Smooth muscle cell (in vitro differentiated cells): Measurements from ENCODE around the gene ANP32B. TPM values are rescaled to one million over a fixed set of nuclear protein-coding genes. Genes with fewer than 3 reads are reported as not detected.
"Not testable (repeated sequence)": the region's sequence is repeated elsewhere in the genome, so short reads cannot be mapped to it uniquely, and the experiment has no call there.

ENCODE experiments used
- DNase-seq: peaks from one replicate; lab custom pipeline; 2025; ENCODE audit not compliant: unreplicated experiment; lab: John Stamatoyannopoulos, UW
- H2AFZ ChIP-seq: fragments of 200-600 bp; sonication (generic); 2 replicates; pipeline ENCODE4 v1.6.0; 2016; ENCODE audit warnings: antibody characterized with exemption, low read depth, mild to moderate bottlenecking
- H3F3A ChIP-seq: fragments of 200-600 bp; sonication (generic); 2 replicates; pipeline ENCODE4 v1.6.0; 2017; ENCODE audit warnings: antibody characterized with exemption, low read depth
- H3K27ac ChIP-seq: fragments of 200-600 bp; sonication (generic); 2 replicates; pipeline ENCODE4 v1.5.1; 2016; ENCODE audit warnings: low read depth, mild to moderate bottlenecking
- H3K27me3 ChIP-seq: fragments of 200-600 bp; sonication (generic); 2 replicates; pipeline ENCODE4 v1.6.1; 2016; ENCODE audit warnings: low read depth, mild to moderate bottlenecking
- H3K36me3 ChIP-seq: fragments of 200-600 bp; sonication (generic); 2 replicates; pipeline ENCODE4 v1.5.1; 2016; ENCODE audit warnings: low read depth
- H3K4me1 ChIP-seq: fragments of 200-600 bp; sonication (generic); 2 replicates; pipeline ENCODE4 v1.5.1; 2016; ENCODE audit warnings: low read depth
- H3K4me2 ChIP-seq: fragments of 200-600 bp; sonication (generic); 2 replicates; pipeline ENCODE4 v1.6.0; 2016; ENCODE audit warnings: mild to moderate bottlenecking
- H3K4me3 ChIP-seq: fragments of 200-600 bp; sonication (generic); 2 replicates; pipeline ENCODE4 v1.5.1; 2016; ENCODE audit warnings: mild to moderate bottlenecking
- H3K79me2 ChIP-seq: fragments of 200-600 bp; sonication (generic); 2 replicates; pipeline ENCODE4 v1.6.0; 2016; ENCODE audit warnings: low read depth, mild to moderate bottlenecking
- H3K9ac ChIP-seq: fragments of 200-600 bp; sonication (generic); 2 replicates; pipeline ENCODE4 v1.6.0; 2016; ENCODE audit warnings: low read depth
- H3K9me3 ChIP-seq: fragments of 200-600 bp; sonication (generic); replicated peaks from 2 replicates; pipeline ENCODE4 v1.5.1; 2016; ENCODE audit warnings: low read depth
- H4K20me1 ChIP-seq: fragments of 200-600 bp; sonication (generic); 2 replicates; pipeline ENCODE4 v1.6.0; 2016; ENCODE audit warnings: low read depth
- WGBS: methylation state at CpG from one replicate; pipeline ENCODE4 v1.1.7; 2016; ENCODE audit warnings: low lambda C conversion rate; 5-methylcytosine and 5-hydroxymethylcytosine counted together
- polyA plus RNA-seq: library from polyadenylated mRNA; unstranded; fragments of >200 nt; fragmentation: Nextera tagmentation; extraction: Ambion mirVana; gene quantifications from 2 replicates; pipeline ENCODE4 v1.2.1, GENCODE V29; 2016
- total RNA-seq: library from RNA; depleted of rRNA; stranded (reverse); fragments of >200 nt; gene quantifications from 2 replicates; pipeline ENCODE4 v1.2.3, GENCODE V29; 2014
- TF ChIP-seq, protein P1 (sequence below): fragments of 200-600 bp; sonication (generic); IDR thresholded peaks from 2 replicates; pipeline ENCODE4 v1.5.1; 2017; ENCODE audit warnings: borderline replicate concordance, mild to moderate bottlenecking, antibody characterized with exemption; ENCODE audit not compliant: insufficient read depth, poor library complexity, severe bottlenecking

Gene ANP32B
- total and polyA plus RNA-seq, 2 experiments from 2014 or later, result 21.3 to 52.4 TPM

GRCh38 chr9:97941323-97941722, 41.8 kb upstream of the ANP32B start:
- H3K27me3 ChIP-seq, result peaks cover 88% of the 10 kb centered on the region
- DNase-seq, result no peak
- 90% methylated on average over 1 of the region's 1 CpG for WGBS

GRCh38 chr9:97943308-97943855, 39.8 kb upstream of the ANP32B start:
- H2AFZ ChIP-seq, result no peak overlapping the region
- no peaks in the 10 kb centered on the region for H3K36me3 ChIP-seq
- H4K20me1 ChIP-seq, result no peaks in the 10 kb centered on the region
- H3K79me2 ChIP-seq, result no peaks in the 10 kb centered on the region
- H3F3A ChIP-seq, result no peaks in the 10 kb centered on the region
- no peaks in the 10 kb centered on the region for H3K9me3 ChIP-seq
- no peak overlapping the region for H3K4me2 ChIP-seq
- TF ChIP-seq, protein P1, sequence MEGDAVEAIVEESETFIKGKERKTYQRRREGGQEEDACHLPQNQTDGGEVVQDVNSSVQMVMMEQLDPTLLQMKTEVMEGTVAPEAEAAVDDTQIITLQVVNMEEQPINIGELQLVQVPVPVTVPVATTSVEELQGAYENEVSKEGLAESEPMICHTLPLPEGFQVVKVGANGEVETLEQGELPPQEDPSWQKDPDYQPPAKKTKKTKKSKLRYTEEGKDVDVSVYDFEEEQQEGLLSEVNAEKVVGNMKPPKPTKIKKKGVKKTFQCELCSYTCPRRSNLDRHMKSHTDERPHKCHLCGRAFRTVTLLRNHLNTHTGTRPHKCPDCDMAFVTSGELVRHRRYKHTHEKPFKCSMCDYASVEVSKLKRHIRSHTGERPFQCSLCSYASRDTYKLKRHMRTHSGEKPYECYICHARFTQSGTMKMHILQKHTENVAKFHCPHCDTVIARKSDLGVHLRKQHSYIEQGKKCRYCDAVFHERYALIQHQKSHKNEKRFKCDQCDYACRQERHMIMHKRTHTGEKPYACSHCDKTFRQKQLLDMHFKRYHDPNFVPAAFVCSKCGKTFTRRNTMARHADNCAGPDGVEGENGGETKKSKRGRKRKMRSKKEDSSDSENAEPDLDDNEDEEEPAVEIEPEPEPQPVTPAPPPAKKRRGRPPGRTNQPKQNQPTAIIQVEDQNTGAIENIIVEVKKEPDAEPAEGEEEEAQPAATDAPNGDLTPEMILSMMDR, result no peak
- DNase-seq, result no peak
- H3K9ac ChIP-seq, result no peak overlapping the region
- H3K27ac ChIP-seq, result no peak overlapping the region
- no peaks in the 10 kb centered on the region for H3K4me1 ChIP-seq
- H3K27me3 ChIP-seq, result peaks cover 81% of the 10 kb centered on the region
- H3K4me3 ChIP-seq, result no peak overlapping the region

More at GRCh38 chr9:97941323-97941722, 41.8 kb upstream of the ANP32B start:
- no peaks in the 10 kb centered on the region for H4K20me1 ChIP-seq
- no peak overlapping the region for H2AFZ ChIP-seq
- no peaks in the 10 kb centered on the region for H3K9me3 ChIP-seq
- H3K27ac ChIP-seq, result no peak overlapping the region
- H3K4me2 ChIP-seq, result no peak overlapping the region
- no peak overlapping the region for H3K4me3 ChIP-seq
- H3K9ac ChIP-seq, result no peak overlapping the region
- H3F3A ChIP-seq, result no peaks in the 10 kb centered on the region
- H3K36me3 ChIP-seq, result no peaks in the 10 kb centered on the region
- TF ChIP-seq, protein P1, result no peak
- no peaks in the 10 kb centered on the region for H3K4me1 ChIP-seq
- no peaks in the 10 kb centered on the region for H3K79me2 ChIP-seq

DNA sequence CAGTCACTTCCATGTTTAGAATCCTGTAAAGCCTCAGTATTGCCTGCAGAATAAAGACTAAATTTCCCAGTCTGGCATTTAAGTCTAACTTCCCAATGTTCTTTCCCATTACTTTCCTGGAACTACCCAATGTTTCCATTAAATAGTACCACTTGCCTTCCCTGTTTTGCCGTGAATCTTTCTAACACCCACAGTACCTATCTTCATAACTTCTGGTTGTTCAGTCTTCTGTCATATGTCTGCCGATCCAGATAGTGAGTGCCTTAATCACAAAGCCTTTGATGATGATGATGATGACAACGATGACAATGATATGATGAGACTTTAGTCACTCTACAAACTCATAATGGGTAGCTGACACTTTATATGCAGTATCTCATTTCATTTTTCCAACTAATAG, 38.5 kb upstream of the ANP32B start:
- TF ChIP-seq, protein P1, result no peak
- Histone ChIP-seq H3F3A (no peaks in the 10 kb centered on the region), H2AFZ (no peak overlapping the region), H3K4me2 (no peak overlapping the region), H3K4me3 (no peak overlapping the region), H3K9ac (no peak overlapping the region), H3K36me3 (no peaks in the 10 kb centered on the region), H3K27ac (no peak overlapping the region), H3K4me1 (no peaks in the 10 kb centered on the region), H3K9me3 (no peaks in the 10 kb centered on the region), H3K27me3 (peaks cover 71% of the 10 kb centered on the region), H3K79me2 (no peaks in the 10 kb centered on the region), H4K20me1 (no peaks in the 10 kb centered on the region)
- WGBS, result 75% methylated on average over 3 of the region's 3 CpGs
- DNase-seq, result no peak

- not testable (repeated sequence) for H3K4me2 ChIP-seq, DNase-seq, H3K4me1 ChIP-seq, H2AFZ ChIP-seq, H3K9me3 ChIP-seq, H3K79me2 ChIP-seq, H4K20me1 ChIP-seq, H3F3A ChIP-seq, H3K36me3 ChIP-seq, H3K27ac ChIP-seq, H3K9ac ChIP-seq, H3K4me3 ChIP-seq
- 82% methylated on average over 2 of the region's 2 CpGs for WGBS
- peaks cover 70% of the 10 kb centered on the region for H3K27me3 ChIP-seq
These were observed 37.7 kb upstream of the ANP32B start for GRCh38 chr9:97945470-97945869.

DNA sequence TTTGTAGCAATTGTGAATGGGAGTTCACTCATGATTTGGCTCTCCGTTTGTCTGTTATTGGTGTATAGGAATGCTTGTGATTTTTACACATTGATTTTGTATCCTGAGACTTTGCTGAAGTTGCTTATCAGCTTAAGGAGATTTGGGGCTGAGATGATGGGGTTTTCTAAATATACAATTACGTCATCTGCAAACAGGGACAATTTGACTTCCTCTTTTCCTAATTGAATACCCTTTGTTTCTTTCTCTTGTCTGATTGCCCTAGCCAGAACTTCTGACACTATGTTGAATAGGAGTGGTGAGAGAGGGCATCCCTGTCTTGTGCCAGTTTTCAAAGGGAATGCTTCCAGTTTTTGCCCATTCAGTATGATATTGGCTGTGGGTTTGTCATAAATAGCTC, 36.0 kb upstream of the ANP32B start:
- not testable (repeated sequence) for H3K4me1 ChIP-seq, H4K20me1 ChIP-seq, H3F3A ChIP-seq, DNase-seq, H3K79me2 ChIP-seq, H2AFZ ChIP-seq, H3K9me3 ChIP-seq, H3K9ac ChIP-seq, H3K36me3 ChIP-seq, H3K27ac ChIP-seq, H3K4me3 ChIP-seq, H3K4me2 ChIP-seq
- peaks cover 63% of the 10 kb centered on the region for H3K27me3 ChIP-seq
- 53% methylated on average over 2 of the region's 2 CpGs for WGBS

GRCh38 chr9:97950873-97951272, 32.3 kb upstream of the ANP32B start:
- not testable (repeated sequence) for H3K4me3 ChIP-seq, H3K9ac ChIP-seq, DNase-seq, H3K9me3 ChIP-seq, H3K36me3 ChIP-seq, H3K79me2 ChIP-seq, H3F3A ChIP-seq, H3K27ac ChIP-seq, H2AFZ ChIP-seq, H3K4me1 ChIP-seq, H4K20me1 ChIP-seq, H3K4me2 ChIP-seq
- H3K27me3 ChIP-seq, result peaks cover 50% of the 10 kb centered on the region
- WGBS, result 84% methylated on average over 5 of the region's 5 CpGs
